WTC11 (cell line): ENCODE measurements around the gene SNX30. TPM values are rescaled to one million over a fixed set of nuclear protein-coding genes. Genes with fewer than 3 reads are reported as not detected.

Experiments used
- ATAC-seq: fragments of 200-7000 bp; cut with Tn5 transposase; 2 replicates; pipeline ENCODE4 v1.10.0; 2021; ENCODE audit warnings: mild to moderate bottlenecking, moderate library complexity
- CTCF ChIA-PET: fragments of 300-600 bp; sonication (Branson Sonifier 250); formaldehyde crosslinking; loops from one replicate; lab custom pipeline; 2021; ENCODE audit warnings: antibody characterized with exemption; lab: Charles Lee
- POLR2A ChIA-PET: fragments of 350-600 bp; sonication (Branson Sonifier 250); formaldehyde crosslinking; loops from one replicate; lab custom pipeline; 2021; ENCODE audit warnings: antibody characterized with exemption; lab: Charles Lee
- DNase-seq: peaks from one replicate; pipeline ENCODE4 v3.0.0; 2021; ENCODE audit warnings: low spot score
- H3K27ac Mint-ChIP-seq: 2 replicates; pipeline ENCODE4 v1.8.0; 2021; ENCODE audit warnings: mixed read lengths
- H3K27me3 Mint-ChIP-seq: 2 replicates; pipeline ENCODE4 v1.8.0; 2021; ENCODE audit warnings: low read depth, mild to moderate bottlenecking, moderate library complexity, mixed read lengths
- H3K36me3 Mint-ChIP-seq: 2 replicates; pipeline ENCODE4 v1.8.0; 2021; ENCODE audit warnings: mixed read lengths
- H3K4me1 Mint-ChIP-seq: 2 replicates; pipeline ENCODE4 v1.8.0; 2022; ENCODE audit warnings: mixed read lengths
- H3K4me3 Mint-ChIP-seq: 2 replicates; pipeline ENCODE4 v1.8.0; 2021; ENCODE audit warnings: mild to moderate bottlenecking, moderate library complexity, mixed read lengths
- H3K9me3 Mint-ChIP-seq: 2 replicates; pipeline ENCODE4 v1.8.0; 2021; ENCODE audit warnings: mixed read lengths
- ATF2 ChIP-seq: sonication (generic); formaldehyde crosslinking; IDR thresholded peaks from 2 replicates; pipeline ENCODE4 v1.8.1; 2022; ENCODE audit warnings: low read depth, missing genetic modification reagents, borderline replicate concordance
- CDX4 ChIP-seq: fragments of 250-450 bp; sonication (Bioruptor Pico); IDR thresholded peaks from 2 replicates; pipeline ENCODE4 v1.9.0; 2021; ENCODE audit warnings: moderate library complexity, mild to moderate bottlenecking, inconsistent platforms, borderline replicate concordance
- E2F5 ChIP-seq: sonication (generic); formaldehyde crosslinking; IDR thresholded peaks from 2 replicates; pipeline ENCODE4 v1.8.1; 2022; ENCODE audit warnings: mild to moderate bottlenecking, moderate library complexity, missing genetic modification reagents
- ELF4 ChIP-seq: sonication (generic); formaldehyde crosslinking; IDR thresholded peaks from 2 replicates; pipeline ENCODE4 v1.8.1; 2022; ENCODE audit warnings: low read depth, mild to moderate bottlenecking, moderate library complexity, missing genetic modification reagents
- EMX1 ChIP-seq: fragments of 250-450 bp; sonication (Bioruptor Pico); IDR thresholded peaks from 2 replicates; pipeline ENCODE4 v1.8.0; 2021; ENCODE audit warnings: mild to moderate bottlenecking
- ESRRA ChIP-seq: sonication (generic); formaldehyde crosslinking; IDR thresholded peaks from 2 replicates; pipeline ENCODE4 v1.8.1; 2022; ENCODE audit warnings: mild to moderate bottlenecking, missing genetic modification reagents, borderline replicate concordance
- ETV6 ChIP-seq: sonication (generic); formaldehyde crosslinking; IDR thresholded peaks from 2 replicates; pipeline ENCODE4 v1.8.1; 2022; ENCODE audit warnings: mild to moderate bottlenecking, missing genetic modification reagents
- FOXJ3 ChIP-seq: sonication (generic); formaldehyde crosslinking; IDR thresholded peaks from 2 replicates; pipeline ENCODE4 v1.9.0; 2021; ENCODE audit warnings: missing genetic modification reagents, mild to moderate bottlenecking, borderline replicate concordance
- GTF2I ChIP-seq: fragments of 250-450 bp; sonication (Bioruptor Pico); conservative IDR thresholded peaks from 2 replicates; pipeline ENCODE4 v1.4.0; 2021; ENCODE audit warnings: mild to moderate bottlenecking
- NFYB ChIP-seq: sonication (generic); formaldehyde crosslinking; conservative IDR thresholded peaks from 2 replicates; pipeline ENCODE4 v1.8.0; 2022; ENCODE audit warnings: low read depth, missing genetic modification reagents
- NR1H2 ChIP-seq: sonication (generic); formaldehyde crosslinking; IDR thresholded peaks from 2 replicates; pipeline ENCODE4 v1.9.0; 2021; ENCODE audit warnings: mild to moderate bottlenecking, moderate library complexity, missing genetic modification reagents
- OVOL2 ChIP-seq: fragments of 250-450 bp; sonication (Bioruptor Pico); IDR thresholded peaks from 2 replicates; pipeline ENCODE4 v1.9.0; 2021; ENCODE audit warnings: mild to moderate bottlenecking, borderline replicate concordance
- TCF7 ChIP-seq: sonication (generic); formaldehyde crosslinking; IDR thresholded peaks from 2 replicates; pipeline ENCODE4 v1.8.0; 2022; ENCODE audit warnings: mild to moderate bottlenecking, low read depth, missing genetic modification reagents, moderate library complexity
- USF1 ChIP-seq: sonication (generic); formaldehyde crosslinking; IDR thresholded peaks from 2 replicates; pipeline ENCODE4 v1.8.0; 2022; ENCODE audit warnings: mild to moderate bottlenecking, missing genetic modification reagents
- ZNF138 ChIP-seq: sonication (generic); formaldehyde crosslinking; conservative IDR thresholded peaks from 2 replicates; pipeline ENCODE4 v1.8.1; 2022; ENCODE audit warnings: mild to moderate bottlenecking, moderate library complexity, missing genetic modification reagents
- ZNF232 ChIP-seq: sonication (generic); formaldehyde crosslinking; IDR thresholded peaks from 2 replicates; pipeline ENCODE4 v1.8.0; 2022; ENCODE audit warnings: mild to moderate bottlenecking, missing genetic modification reagents
- ZNF396 ChIP-seq: fragments of 250-450 bp; sonication (Bioruptor Pico); IDR thresholded peaks from 2 replicates; pipeline ENCODE4 v1.8.0; 2021; ENCODE audit warnings: mild to moderate bottlenecking, moderate library complexity, borderline replicate concordance
- ZNF416 ChIP-seq: fragments of 250-450 bp; sonication (Bioruptor Pico); IDR thresholded peaks from 2 replicates; pipeline ENCODE4 v1.9.0; 2021; ENCODE audit warnings: mild to moderate bottlenecking, inconsistent platforms
- ZNF671 ChIP-seq: fragments of 250-450 bp; sonication (Bioruptor Pico); IDR thresholded peaks from 2 replicates; pipeline ENCODE4 v1.8.0; 2021; ENCODE audit warnings: mild to moderate bottlenecking
- total RNA-seq: library from RNA; stranded (reverse); gene quantifications from 3 replicates; pipeline ENCODE4 v1.2.3, GENCODE V29; 2021

The SNX30 gene
- total RNA-seq, 1 experiment from 2014 or later = 13.4 TPM

- Mint-ChIP-seq H3K4me1 (peaks cover 12% of the 10 kb centered on the region), H3K27me3 (no peaks in the 10 kb centered on the region), H3K4me3 (no peak overlapping the region), H3K27ac (no peak overlapping the region), H3K36me3 (peaks cover 10% of the 10 kb centered on the region), H3K9me3 (peaks cover 5% of the 10 kb centered on the region; the same call in 1 of the 2 replicates)
- no peak for DNase-seq
- CTCF ChIA-PET = no interaction called here
- ATAC-seq = no peak
- POLR2A ChIA-PET = no interaction called here
- no peak for TF ChIP-seq ZNF396 (CRISPR knock-in tag)
- no peak for TF ChIP-seq USF1
- TF ChIP-seq CDX4 (CRISPR knock-in tag) = no peak
- no peak for TF ChIP-seq ZNF138 (CRISPR knock-in tag)
- TF ChIP-seq ELF4 = no peak
- no peak for TF ChIP-seq GTF2I (CRISPR knock-in tag)
Measured at GRCh38 chr9:112873773-112874405, 123.3 kb downstream of the SNX30 start.

GRCh38 chr9:112878752-112879151 lies 128.2 kb downstream of the SNX30 start:
- no peaks in the 10 kb centered on the region for H3K27me3 Mint-ChIP-seq
- TF ChIP-seq E2F5 (CRISPR knock-in tag) (no peak), EMX1 (CRISPR knock-in tag) (no peak), NR1H2 (CRISPR knock-in tag) (no peak), ZNF416 (CRISPR knock-in tag) (no peak), NFYB (no peak), ESRRA (CRISPR knock-in tag) (no peak)
- H3K36me3 Mint-ChIP-seq = peaks cover 6% of the 10 kb centered on the region; the same call in 1 of the 2 replicates
- DNase-seq (no peak), ATAC-seq (no peak)
- no peak overlapping the region for H3K4me3 Mint-ChIP-seq
- ChIA-PET POLR2A (no interaction called here), CTCF (interaction anchor here (1.6 to 5.2 kb wide), 2 partner anchors 8 to 25 kb away, joined by 4 to 22 read pairs; no protein-coding TSS in a partner anchor)
- peaks cover 2% of the 10 kb centered on the region; the same call in 1 of the 2 replicates for H3K4me1 Mint-ChIP-seq
- no peak overlapping the region for H3K27ac Mint-ChIP-seq
- no peaks in the 10 kb centered on the region for H3K9me3 Mint-ChIP-seq

- TF ChIP-seq TCF7 (CRISPR knock-in tag) = no peak
- no peak for TF ChIP-seq FOXJ3 (CRISPR knock-in tag)
- TF ChIP-seq ZNF232 = no peak
- TF ChIP-seq ATF2 (CRISPR knock-in tag) = no peak
- TF ChIP-seq ETV6 (CRISPR knock-in tag) = no peak
- TF ChIP-seq OVOL2 = no peak
- no peak for TF ChIP-seq ZNF671 (CRISPR knock-in tag)
- Mint-ChIP-seq H3K27me3 (no peaks in the 10 kb centered on the region), H3K9me3 (no peaks in the 10 kb centered on the region), H3K4me3 (no peak overlapping the region), H3K4me1 (peaks cover 9% of the 10 kb centered on the region), H3K27ac (no peak overlapping the region), H3K36me3 (peaks cover 6% of the 10 kb centered on the region; the same call in 1 of the 2 replicates)
- ChIA-PET CTCF (no interaction called here), POLR2A (interaction anchor here (0.5 kb wide), 1 partner anchor 11 kb away, joined by 3 read pairs; no protein-coding TSS in a partner anchor)
- DNase-seq = no peak
- ATAC-seq = no peak
Measured at GRCh38 chr9:112880650-112881049, 130.1 kb downstream of the SNX30 start.
